SK-N-SH (cell line): ENCODE data around the gene SH3GL2. TPM values are rescaled to one million over a fixed set of nuclear protein-coding genes. Genes with fewer than 3 reads are reported as not detected.

Experiments
- CTCF ChIA-PET: fragments of 300-600, 350-600 bp; formaldehyde crosslinking; extraction: SDS; loops from one replicate; lab custom pipeline; 2021; lab: Yijun Ruan, JAX
- POLR2A ChIA-PET: fragments of 350-600 bp; sonication (Branson Sonifier 250); formaldehyde crosslinking; extraction: SDS; loops from one replicate; lab custom pipeline; 2020; ENCODE audit warnings: antibody characterized with exemption, inconsistent platforms; lab: Yijun Ruan, JAX
- DNase-seq: peaks from one replicate; pipeline ENCODE4 v3.0.0; 2012
- H2AFZ ChIP-seq: fragments of 200-600 bp; sonication (generic); 2 replicates; pipeline ENCODE4 v1.8.1; 2016; ENCODE audit warnings: antibody characterized with exemption, mild to moderate bottlenecking, low read depth
- H3F3A ChIP-seq: fragments of 200-600 bp; sonication (generic); replicated peaks from 2 replicates; pipeline ENCODE3; 2016; ENCODE audit warnings: antibody characterized with exemption, mild to moderate bottlenecking; ENCODE audit not compliant: insufficient read depth
- H3K27ac ChIP-seq, 2 experiments: fragments of 200-500 bp in 1 of 2; fragments of 200-600 bp in 1 of 2; sonication (Bioruptor generic) in 1 of 2; sonication (generic), shearing (Covaris generic) in 1 of 2; 2 replicates each; pipeline versions ENCODE4 v1.5.1 to v1.6.1; 2014 to 2016; ENCODE audit warnings: low read depth in 2 of 2, inconsistent platforms in 1 of 2, low read length in 1 of 2, mild to moderate bottlenecking in 1 of 2, mixed read lengths in 1 of 2
- H3K27me3 ChIP-seq: fragments of 200-600 bp; sonication (generic), shearing (Covaris generic); 2 replicates; pipeline ENCODE4 v1.6.1; 2016; ENCODE audit warnings: mixed run types; ENCODE audit not compliant: insufficient read depth
- H3K36me3 ChIP-seq, 2 experiments: fragments of 200-500 bp in 1 of 2; fragments of 200-600 bp in 1 of 2; sonication (Bioruptor generic) in 1 of 2; sonication (generic) in 1 of 2; replicated peaks in 1 of 2; 2 replicates each; pipeline versions ENCODE3 to v1.5.1; 2014 to 2016; ENCODE audit warnings: low read length in 1 of 2, mild to moderate bottlenecking in 1 of 2; ENCODE audit not compliant: insufficient read depth in 2 of 2, control insufficient read depth in 1 of 2
- H3K4me1 ChIP-seq, 2 experiments: fragments of 200-500 bp in 1 of 2; fragments of 200-600 bp in 1 of 2; sonication (Bioruptor generic) in 1 of 2; sonication (generic), shearing (Covaris generic) in 1 of 2; 2 replicates each; pipeline versions ENCODE4 v1.5.1 to v1.6.1; 2014 to 2016; ENCODE audit warnings: low read depth in 1 of 2, low read length in 1 of 2, mixed run types in 1 of 2; ENCODE audit not compliant: insufficient read depth in 2 of 2, control insufficient read depth in 1 of 2
- H3K4me2 ChIP-seq: fragments of 200-600 bp; sonication (generic), shearing (Covaris generic); 2 replicates; pipeline ENCODE4 v1.6.1; 2017; ENCODE audit warnings: mixed run types
- H3K4me3 ChIP-seq, 2 experiments: fragments of 200-500 bp in 1 of 2; fragments of 200-600 bp in 1 of 2; sonication (Bioruptor generic) in 1 of 2; sonication (generic), shearing (Covaris generic) in 1 of 2; 2 replicates each; pipeline versions ENCODE4 v1.5.1 to v1.8.1; 2014 to 2016; ENCODE audit warnings: low read depth in 2 of 2, inconsistent platforms in 1 of 2, low read length in 1 of 2, mild to moderate bottlenecking in 1 of 2, mixed read lengths in 1 of 2, moderate library complexity in 1 of 2
- H3K79me2 ChIP-seq: fragments of 200-600 bp; sonication (generic); 2 replicates; pipeline ENCODE4 v1.8.1; 2017; ENCODE audit warnings: mild to moderate bottlenecking; ENCODE audit not compliant: insufficient read depth
- H3K9ac ChIP-seq: fragments of 200-600 bp; sonication (generic); 2 replicates; pipeline ENCODE4 v1.6.1; 2017; ENCODE audit warnings: mixed run types
- H3K9me2 ChIP-seq: fragments of 200-600 bp; sonication (generic); 2 replicates; pipeline ENCODE4 v1.6.1; 2017; ENCODE audit warnings: mixed run types
- H3K9me3 ChIP-seq: fragments of 200-600 bp; sonication (generic); 2 replicates; pipeline ENCODE4 v1.6.1; 2017; ENCODE audit warnings: mixed run types, mild to moderate bottlenecking, moderate library complexity
- H4K20me1 ChIP-seq: fragments of 200-600 bp; sonication (generic); 2 replicates; pipeline ENCODE4 v1.6.1; 2017; ENCODE audit warnings: mild to moderate bottlenecking, mixed run types; ENCODE audit not compliant: insufficient read depth
- ELF1 ChIP-seq: IDR thresholded peaks from 2 replicates; pipeline ENCODE4 v1.4.0; 2012
- EP300 ChIP-seq, 2 experiments: IDR thresholded peaks; 2 replicates each; pipeline versions ENCODE4 v1.4.0 to v1.6.1; 2012; ENCODE audit warnings: borderline replicate concordance in 1 of 2, low read depth in 1 of 2, low read length in 1 of 2
- EZH2phosphoT487 ChIP-seq: fragments of 200-600 bp; sonication (generic); IDR thresholded peaks from 2 replicates; pipeline ENCODE4 v1.6.1; 2017; ENCODE audit warnings: low read depth, mixed run types, mild to moderate bottlenecking, antibody characterized with exemption, moderate library complexity, borderline replicate concordance
- FOSL2 ChIP-seq: IDR thresholded peaks from 2 replicates; pipeline ENCODE4 v1.4.0; 2012; ENCODE audit warnings: low read depth, mild to moderate bottlenecking, moderate library complexity, borderline replicate concordance
- FOXM1 ChIP-seq: IDR thresholded peaks from 2 replicates; pipeline ENCODE4 v1.4.0; 2012; ENCODE audit warnings: low read depth, mild to moderate bottlenecking
- GABPA ChIP-seq: IDR thresholded peaks from 2 replicates; pipeline ENCODE4 v1.4.0; 2012; ENCODE audit warnings: low read depth, mild to moderate bottlenecking
- MEF2A ChIP-seq: IDR thresholded peaks from 2 replicates; pipeline ENCODE4 v1.4.0; 2012; ENCODE audit warnings: low read depth, borderline replicate concordance
- RAD21 ChIP-seq: IDR thresholded peaks from 2 replicates; pipeline ENCODE4 v1.6.1; 2012; ENCODE audit warnings: mild to moderate bottlenecking, low read length
- RCOR1 ChIP-seq: fragments of 150-350 bp; IDR thresholded peaks from 2 replicates; pipeline ENCODE4 v1.6.1; 2017; ENCODE audit warnings: antibody characterized with exemption, low read length
- RXRA ChIP-seq: IDR thresholded peaks from 2 replicates; pipeline ENCODE4 v1.4.0; 2012; ENCODE audit warnings: low read depth, mild to moderate bottlenecking, borderline replicate concordance
- SIN3A ChIP-seq: IDR thresholded peaks from 2 replicates; pipeline ENCODE4 v1.6.1; 2012; ENCODE audit warnings: low read depth, mild to moderate bottlenecking, low read length, moderate library complexity, borderline replicate concordance
- SMC3 ChIP-seq: IDR thresholded peaks from 2 replicates; pipeline ENCODE4 v1.6.1; 2012; ENCODE audit warnings: low read depth, low read length, improper control_type of control experiment
- TAF1 ChIP-seq: IDR thresholded peaks from 2 replicates; pipeline ENCODE4 v1.6.1; 2012; ENCODE audit warnings: low read depth, mild to moderate bottlenecking, low read length, moderate library complexity, borderline replicate concordance
- TCF12 ChIP-seq: IDR thresholded peaks from 2 replicates; pipeline ENCODE4 v1.4.0; 2012
- WGBS: methylation state at CpG from one replicate; pipeline ENCODE4 v1.1.6; 2017; ENCODE audit warnings: low lambda C conversion rate; 5-methylcytosine and 5-hydroxymethylcytosine counted together
- polyA plus RNA-seq, 3 experiments: library from polyadenylated mRNA; depleted of rRNA; stranded (reverse); fragments of >200 nt; gene quantifications; 2 replicates each; pipeline ENCODE4 v1.2.3, GENCODE V29; 2012
- TF ChIP-seq, protein P1 (sequence below): fragments of 150-350 bp; IDR thresholded peaks from 2 replicates; pipeline ENCODE4 v1.6.1; 2017; ENCODE audit warnings: antibody characterized with exemption, low read length, low read depth, borderline replicate concordance
- TF ChIP-seq, protein P2 (sequence below): IDR thresholded peaks from 2 replicates; pipeline ENCODE4 v1.4.0; 2012; ENCODE audit warnings: low read depth, borderline replicate concordance

Gene SH3GL2
- polyA plus RNA-seq, 1 of the 3 experiments (the other 2 are of a cell fraction): 0.05 TPM

DNA sequence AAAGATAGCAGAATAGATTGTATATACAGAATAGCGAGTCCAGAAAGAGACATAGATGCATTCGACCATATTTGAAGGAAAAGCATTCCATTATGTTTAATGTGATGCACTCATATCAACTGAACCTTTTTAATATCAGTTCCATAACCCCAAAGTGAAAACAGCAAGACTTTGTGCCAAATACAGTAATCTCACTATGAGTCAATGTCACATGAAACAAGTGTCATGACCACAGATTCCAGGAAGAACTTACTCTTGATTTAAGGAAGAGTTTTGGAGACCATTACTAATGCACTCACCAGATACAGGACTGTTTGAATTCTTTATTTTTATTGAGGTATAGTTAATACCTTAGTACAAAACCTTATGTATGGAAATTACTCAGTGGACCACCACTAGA is 220.5 kb downstream of the SH3GL2 start (continued):
- TF ChIP-seq EZH2phosphoT487 (no peak), TAF1 (no peak)

DNA sequence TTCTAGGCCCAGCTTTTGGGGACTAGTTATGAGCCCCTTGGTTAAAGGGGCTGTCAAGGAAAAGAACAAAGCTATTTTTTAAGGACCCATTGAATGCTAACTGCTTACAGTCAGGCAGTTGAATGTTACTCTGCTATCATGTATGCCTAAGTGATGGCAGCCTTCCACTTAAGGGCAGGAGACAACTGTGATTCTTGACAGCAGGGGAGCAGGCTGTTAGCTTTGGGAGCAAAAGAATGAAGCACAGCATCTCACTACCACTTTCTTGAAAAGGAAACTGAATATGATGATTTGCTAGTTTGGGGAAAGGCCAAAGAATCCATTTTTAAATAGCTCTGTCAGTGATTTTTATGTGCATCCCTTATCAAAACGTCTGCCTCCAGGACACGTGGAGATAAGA is 221.6 kb downstream of the SH3GL2 start:
- DNase-seq: no peak
- Histone ChIP-seq H3K9me3 (no peaks in the 10 kb centered on the region), H3K9me2 (no peaks in the 10 kb centered on the region), H3K27me3 (peaks cover 5% of the 10 kb centered on the region; the same call in 1 of the 2 replicates), H2AFZ (no peak overlapping the region), H3K4me2 (no peak overlapping the region), H3F3A (no peaks in the 10 kb centered on the region), H3K27ac (no peak overlapping the region), H4K20me1 (no peaks in the 10 kb centered on the region), H3K4me1 (no peaks in the 10 kb centered on the region), H3K79me2 (no peaks in the 10 kb centered on the region), H3K36me3 (no peaks in the 10 kb centered on the region), H3K4me3 (no peak overlapping the region), H3K9ac (no peak overlapping the region)
- WGBS: 0% methylated on average over 2 of the region's 2 CpGs
- TF ChIP-seq FOXM1: no peak
- no peak for TF ChIP-seq TCF12
- TF ChIP-seq FOSL2: no peak
- no peak for TF ChIP-seq RCOR1
- TF ChIP-seq ELF1: no peak
- no peak for TF ChIP-seq GABPA
- no peak for TF ChIP-seq SIN3A
- no peak for TF ChIP-seq MEF2A
- no peak for TF ChIP-seq EP300 (IDR thresholded peaks at IDR 0.05; ENCODE audit: borderline replicate concordance in 1 of 2, low read depth in 1 of 2, low read length in 1 of 2)
- TF ChIP-seq, protein P1, sequence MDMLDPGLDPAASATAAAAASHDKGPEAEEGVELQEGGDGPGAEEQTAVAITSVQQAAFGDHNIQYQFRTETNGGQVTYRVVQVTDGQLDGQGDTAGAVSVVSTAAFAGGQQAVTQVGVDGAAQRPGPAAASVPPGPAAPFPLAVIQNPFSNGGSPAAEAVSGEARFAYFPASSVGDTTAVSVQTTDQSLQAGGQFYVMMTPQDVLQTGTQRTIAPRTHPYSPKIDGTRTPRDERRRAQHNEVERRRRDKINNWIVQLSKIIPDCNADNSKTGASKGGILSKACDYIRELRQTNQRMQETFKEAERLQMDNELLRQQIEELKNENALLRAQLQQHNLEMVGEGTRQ: no peak
- no peak for TF ChIP-seq RXRA
- TF ChIP-seq RAD21: no peak
- TF ChIP-seq, protein P2, sequence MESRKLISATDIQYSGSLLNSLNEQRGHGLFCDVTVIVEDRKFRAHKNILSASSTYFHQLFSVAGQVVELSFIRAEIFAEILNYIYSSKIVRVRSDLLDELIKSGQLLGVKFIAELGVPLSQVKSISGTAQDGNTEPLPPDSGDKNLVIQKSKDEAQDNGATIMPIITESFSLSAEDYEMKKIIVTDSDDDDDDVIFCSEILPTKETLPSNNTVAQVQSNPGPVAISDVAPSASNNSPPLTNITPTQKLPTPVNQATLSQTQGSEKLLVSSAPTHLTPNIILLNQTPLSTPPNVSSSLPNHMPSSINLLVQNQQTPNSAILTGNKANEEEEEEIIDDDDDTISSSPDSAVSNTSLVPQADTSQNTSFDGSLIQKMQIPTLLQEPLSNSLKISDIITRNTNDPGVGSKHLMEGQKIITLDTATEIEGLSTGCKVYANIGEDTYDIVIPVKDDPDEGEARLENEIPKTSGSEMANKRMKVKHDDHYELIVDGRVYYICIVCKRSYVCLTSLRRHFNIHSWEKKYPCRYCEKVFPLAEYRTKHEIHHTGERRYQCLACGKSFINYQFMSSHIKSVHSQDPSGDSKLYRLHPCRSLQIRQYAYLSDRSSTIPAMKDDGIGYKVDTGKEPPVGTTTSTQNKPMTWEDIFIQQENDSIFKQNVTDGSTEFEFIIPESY: no peak
- no peak for TF ChIP-seq EZH2phosphoT487
- TF ChIP-seq SMC3: no peak
- ChIA-PET POLR2A (no interaction called here), CTCF (interaction anchor here (0.9 to 3.4 kb wide), 5 partner anchors 11 to 1657 kb away, joined by 3 to 26 read pairs (median 5); no protein-coding TSS in a partner anchor)
